Measurements from ENCODE around the gene PHF13. TPM values are rescaled to one million over a fixed set of nuclear protein-coding genes. Genes with fewer than 3 reads are reported as not detected.

The PHF13 gene
- total and polyA plus RNA-seq, 9 of the 15 experiments (the other 6 are each of a cell fraction or from before 2014, with no cell fraction given): 1.8 to 36.1 (median 11.7) TPM

- POLR2A ChIA-PET: interaction anchor here (1.4 to 4.5 kb wide), 3 partner anchors 9 to 29 kb away, joined by 3 to 36 read pairs (median 24); partner anchors contain the start of gene KLHL21
- intact Hi-C loops (cut with micrococcal nuclease): no loop called here
- Histone ChIP-seq H3K4me1 (replicated peaks in 1 of 2; ENCODE audit: control insufficient read depth in 2 of 2, insufficient read depth in 2 of 2, low read length in 2 of 2) (peaks cover 3 to 36% of the 10 kb centered on the region in 2 experiments; a peak in 4 of 5 replicates), H3K9ac (ENCODE audit: insufficient read depth in 1 of 2, low read depth in 2 of 2, low read length in 2 of 2) (peak overlapping the region in 1 of 2 experiments; percentile 45; a peak in 1 of 4 replicates), H3K4me3 (no peak overlapping the region), H4K20me1 (replicated peaks; ENCODE audit: control insufficient read depth, insufficient read depth, low read length) (peaks cover 5% of the 10 kb centered on the region; the same call in 1 of the 2 replicates), H3K4me2 (ENCODE audit: insufficient read depth, low read length) (no peak overlapping the region), H3K36me3 (ENCODE audit: control insufficient read depth, insufficient read depth, low read length) (peaks cover 86% of the 10 kb centered on the region), H3K27ac (ENCODE audit: extremely low read depth, low read depth, low read length) (no peak overlapping the region), H3K9me1 (ENCODE audit: control insufficient read depth, insufficient read depth, low read length) (no peaks in the 10 kb centered on the region), H3K27me3 (ENCODE audit: control insufficient read depth in 2 of 2, insufficient read depth in 2 of 2, low read length in 2 of 2) (no peaks in the 10 kb centered on the region), H2AFZ (ENCODE audit: low read depth, low read length) (no peak overlapping the region), H3K9me3 (replicated peaks; ENCODE audit: control insufficient read depth, insufficient read depth, low read depth, low read length) (no peaks in the 10 kb centered on the region), H3K79me2 (ENCODE audit: control insufficient read depth, insufficient read depth, low read length) (peaks cover 16% of the 10 kb centered on the region)
- FAIRE-seq: no peak
- BruUV-seq (replicated peaks): no TSS peak
- ATAC-seq: no peak
- in situ Hi-C loops (cut with MboI): loop anchor here (10.0 kb wide), 1 partner anchor 136 kb away; the partner anchor contains the start of gene PLEKHG5
- no peak for TF ChIP-seq SPI1 (IDR thresholded peaks at IDR 0.05; ENCODE audit: borderline replicate concordance, low read depth, low read length)
- TF ChIP-seq ZNF121 (CRISPR knock-in tag; conservative IDR thresholded peaks at IDR 0.05): peak; percentile 92
- CTCF ChIA-PET (ENCODE audit: low intra/inter-chr PET ratio): no interaction called here
- 98% methylated on average over 8 of the region's 8 CpGs for WGBS (ENCODE audit: insufficient coverage, low coverage, missing lambda C conversion rate)
- DNase-seq (ENCODE audit: extremely low read depth in 1 of 4, low spot score in 3 of 4): no peak
These were observed 17.5 kb downstream of the PHF13 start for GRCh38 chr1:6631058-6631457.

GRCh38 chr1:6632588-6633514 lies 19.3 kb downstream of the PHF13 start:
- H2AFZ ChIP-seq (ENCODE audit: low read depth, low read length): no peak overlapping the region
- ChIA-PET CTCF (ENCODE audit: low intra/inter-chr PET ratio) (no interaction called here), POLR2A (interaction anchor here (0.6 to 4.5 kb wide), 8 partner anchors 8 to 38 kb away, joined by 3 to 36 read pairs (median 3); partner anchors contain the start of gene KLHL21)
- DNase-seq (ENCODE audit: extremely low read depth in 1 of 4, low spot score in 3 of 4): no peak
- intact Hi-C loops (cut with micrococcal nuclease) (no loop called here), in situ Hi-C loops (cut with MboI) (loop anchor here (10.0 kb wide), 1 partner anchor 138 kb away; the partner anchor contains the start of gene PLEKHG5)
- H3K36me3 ChIP-seq (ENCODE audit: control insufficient read depth, insufficient read depth, low read length): peaks cover 90% of the 10 kb centered on the region; the same call in 2 of the 3 replicates
- no peaks in the 10 kb centered on the region for H3K9me1 ChIP-seq (ENCODE audit: control insufficient read depth, insufficient read depth, low read length)
- H3K27me3 ChIP-seq (ENCODE audit: control insufficient read depth in 2 of 2, insufficient read depth in 2 of 2, low read length in 2 of 2): no peaks in the 10 kb centered on the region
- H3K79me2 ChIP-seq (ENCODE audit: control insufficient read depth, insufficient read depth, low read length): no peaks in the 10 kb centered on the region
- H4K20me1 ChIP-seq (replicated peaks; ENCODE audit: control insufficient read depth, insufficient read depth, low read length): peaks cover 2% of the 10 kb centered on the region; the same call in 1 of the 2 replicates
- ATAC-seq: no peak
- H3K4me3 ChIP-seq: no peak overlapping the region
- H3K27ac ChIP-seq (ENCODE audit: extremely low read depth, low read depth, low read length): no peak overlapping the region
- BruUV-seq (replicated peaks): no TSS peak
- WGBS (ENCODE audit: insufficient coverage, low coverage, missing lambda C conversion rate): 89% methylated on average over 29 of the region's 30 CpGs
- peaks cover 0 to 31% of the 10 kb centered on the region in 2 experiments; a peak in 2 of 5 replicates for H3K4me1 ChIP-seq (replicated peaks in 1 of 2; ENCODE audit: control insufficient read depth in 2 of 2, insufficient read depth in 2 of 2, low read length in 2 of 2)
- H3K9me3 ChIP-seq (replicated peaks; ENCODE audit: control insufficient read depth, insufficient read depth, low read depth, low read length): no peaks in the 10 kb centered on the region
- no peak overlapping the region for H3K4me2 ChIP-seq (ENCODE audit: insufficient read depth, low read length)
- no peak for FAIRE-seq
- peak overlapping the region in 1 of 2 experiments; percentile 38; a peak in 1 of 4 replicates for H3K9ac ChIP-seq (ENCODE audit: insufficient read depth in 1 of 2, low read depth in 2 of 2, low read length in 2 of 2)
- TF ChIP-seq CCNT2 (IDR thresholded peaks at IDR 0.05; ENCODE audit: borderline replicate concordance, extremely low read depth, insufficient read length, low read depth, low read length) (no peak), POLR2AphosphoS2 (IDR thresholded peaks at IDR 0.05; ENCODE audit: low read length) (peak; percentile 66; the same call in 1 of the 2 replicates), ZC3H4 (CRISPR knock-in tag; IDR thresholded peaks at IDR 0.05; ENCODE audit: borderline replicate concordance) (0 out of 2 replicates have a peak, but pooled peaks have one; percentile 44), POLR2G (IDR thresholded peaks at IDR 0.05; ENCODE audit: low read depth, low read length) (peak; percentile 72), ZFX (CRISPR knock-in tag; IDR thresholded peaks at IDR 0.05) (0 out of 2 replicates have a peak, but pooled peaks have one; percentile 20), PML (IDR thresholded peaks at IDR 0.05; ENCODE audit: low read length) (no peak)

Measured in K562 (cell line).